Vagina (tissue), 2 donors: ENCODE data around the gene MACIR.

ENCODE experiments used
- CTCF ChIP-seq, 3 experiments: fragments of 450-650 bp in 2 of 3; fragments of 200-600 bp in 1 of 3; sonication (generic) in 1 of 3; IDR thresholded peaks; one replicate each; pipeline ENCODE4 v1.5.1; 2017 to 2019; ENCODE audit warnings: antibody characterized with exemption in 3 of 3, mild to moderate bottlenecking in 2 of 3, moderate library complexity in 2 of 3
- POLR2A ChIP-seq, 2 donors: fragments of 450-650 bp; IDR thresholded peaks; one replicate each; pipeline ENCODE4 v1.6.1; 2017; ENCODE audit warnings: antibody characterized with exemption in 2 of 2, mild to moderate bottlenecking in 2 of 2, moderate library complexity in 2 of 2

GRCh38 chr5:103272377-103272776 is 13.8 kb downstream of the MACIR start:
- TF ChIP-seq CTCF (IDR thresholded peaks at IDR 0.05) (no peak), POLR2A (IDR thresholded peaks at IDR 0.05) (no peak)
